ENCODE results near the gene FILIP1L. TPM values are rescaled to one million over a fixed set of nuclear protein-coding genes. Genes with fewer than 3 reads are reported as not detected.

The FILIP1L gene
- polyA plus RNA-seq, 3 donors: 0.13 to 0.40 (median 0.25) TPM

DNA sequence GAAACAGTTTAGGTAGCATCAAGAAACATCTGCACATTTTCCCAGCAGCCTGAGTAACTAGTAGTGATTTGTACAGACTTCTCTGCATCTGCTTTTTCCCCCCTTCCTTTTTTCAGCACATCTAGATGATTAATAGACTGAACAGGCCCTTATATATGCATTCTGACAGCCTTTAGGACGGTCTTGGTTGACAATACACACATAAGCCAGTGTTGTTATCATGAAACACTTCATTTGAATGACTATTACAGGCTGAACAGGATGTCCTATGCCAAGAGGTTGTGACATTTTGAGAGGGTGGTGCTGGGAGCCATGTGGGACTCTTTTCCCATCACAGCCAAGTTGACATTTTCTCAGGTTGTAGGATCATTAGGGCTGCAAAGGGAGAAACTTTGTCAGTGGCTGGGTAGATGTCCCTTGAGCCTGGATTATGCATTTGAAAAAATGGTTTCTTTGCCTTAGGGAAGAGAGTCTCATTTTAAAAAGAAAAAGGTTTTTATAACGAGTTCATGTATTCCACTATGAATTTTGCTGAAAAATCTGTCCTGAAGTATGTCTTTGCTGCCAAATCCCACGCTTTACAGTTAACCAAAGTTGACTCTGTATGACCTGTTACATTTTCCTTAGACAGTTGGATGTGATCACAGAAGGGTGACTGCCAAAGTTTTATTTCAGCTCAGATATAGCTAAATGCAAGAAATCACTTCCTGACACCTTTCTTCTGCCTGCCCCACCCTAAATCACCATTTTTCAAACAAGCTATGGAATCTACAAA lies 73.7 kb downstream of the FILIP1L start:
- Histone ChIP-seq H3K9me3 (replicated peaks in 1 of 2; ENCODE audit: control insufficient read depth in 1 of 2, insufficient read depth in 1 of 2, low read length in 2 of 2) (no peaks in the 10 kb centered on the region), H3K4me2 (replicated peaks; ENCODE audit: extremely low read depth, low read length, poor library complexity, severe bottlenecking) (no peak overlapping the region), H3K27ac (ENCODE audit: low read depth in 1 of 2, low read length in 2 of 2) (no peak overlapping the region), H3K4me1 (ENCODE audit: control insufficient read depth in 1 of 2, insufficient read depth in 2 of 2, low read length in 2 of 2) (peaks cover 27 to 28% of the 10 kb centered on the region in 2 donors), H3K36me3 (replicated peaks in 1 of 2; ENCODE audit: control insufficient read depth in 1 of 2, insufficient read depth in 2 of 2, low read length in 2 of 2) (no peaks in the 10 kb centered on the region), H2AFZ (ENCODE audit: insufficient read depth, low read depth, low read length, poor library complexity, severe bottlenecking) (no peak overlapping the region), H3K9ac (ENCODE audit: insufficient read depth, low read length, poor library complexity, severe bottlenecking) (no peak overlapping the region), H3K79me2 (ENCODE audit: insufficient read depth, low read length) (no peaks in the 10 kb centered on the region), H3K27me3 (ENCODE audit: control insufficient read depth in 2 of 2, insufficient read depth in 2 of 2, low read length in 2 of 2) (no peaks in the 10 kb centered on the region), H4K20me1 (ENCODE audit: insufficient read depth, low read length) (no peaks in the 10 kb centered on the region), H3K4me3 (replicated peaks in 1 of 3; ENCODE audit: low read depth in 2 of 3, low read length in 3 of 3) (no peak overlapping the region)
- H3K27ac Mint-ChIP-seq: no peak overlapping the region
- TF ChIP-seq, protein P1, sequence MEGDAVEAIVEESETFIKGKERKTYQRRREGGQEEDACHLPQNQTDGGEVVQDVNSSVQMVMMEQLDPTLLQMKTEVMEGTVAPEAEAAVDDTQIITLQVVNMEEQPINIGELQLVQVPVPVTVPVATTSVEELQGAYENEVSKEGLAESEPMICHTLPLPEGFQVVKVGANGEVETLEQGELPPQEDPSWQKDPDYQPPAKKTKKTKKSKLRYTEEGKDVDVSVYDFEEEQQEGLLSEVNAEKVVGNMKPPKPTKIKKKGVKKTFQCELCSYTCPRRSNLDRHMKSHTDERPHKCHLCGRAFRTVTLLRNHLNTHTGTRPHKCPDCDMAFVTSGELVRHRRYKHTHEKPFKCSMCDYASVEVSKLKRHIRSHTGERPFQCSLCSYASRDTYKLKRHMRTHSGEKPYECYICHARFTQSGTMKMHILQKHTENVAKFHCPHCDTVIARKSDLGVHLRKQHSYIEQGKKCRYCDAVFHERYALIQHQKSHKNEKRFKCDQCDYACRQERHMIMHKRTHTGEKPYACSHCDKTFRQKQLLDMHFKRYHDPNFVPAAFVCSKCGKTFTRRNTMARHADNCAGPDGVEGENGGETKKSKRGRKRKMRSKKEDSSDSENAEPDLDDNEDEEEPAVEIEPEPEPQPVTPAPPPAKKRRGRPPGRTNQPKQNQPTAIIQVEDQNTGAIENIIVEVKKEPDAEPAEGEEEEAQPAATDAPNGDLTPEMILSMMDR (IDR thresholded peaks at IDR 0.05): no peak
- H3K4me1 Mint-ChIP-seq: peaks cover 28% of the 10 kb centered on the region
- intact Hi-C loops (cut with micrococcal nuclease): loop anchor here in 1 of 2 donors (10.0 kb wide), 1 partner anchor 146 kb away; no protein-coding TSS in a partner anchor
- DNase-seq: no peak
- peaks cover 0 to 3% (median 0%) of the 10 kb centered on the region in 3 donors for H3K27me3 Mint-ChIP-seq (ENCODE audit: low read depth in 3 of 3)
- H3K9me3 Mint-ChIP-seq: no peaks in the 10 kb centered on the region
- no CpG with 5 or more reads among the region's 3 CpGs for WGBS (ENCODE audit: insufficient coverage)
- H3K4me3 Mint-ChIP-seq: no peak overlapping the region
- H3K36me3 Mint-ChIP-seq: no peaks in the 10 kb centered on the region

DNA sequence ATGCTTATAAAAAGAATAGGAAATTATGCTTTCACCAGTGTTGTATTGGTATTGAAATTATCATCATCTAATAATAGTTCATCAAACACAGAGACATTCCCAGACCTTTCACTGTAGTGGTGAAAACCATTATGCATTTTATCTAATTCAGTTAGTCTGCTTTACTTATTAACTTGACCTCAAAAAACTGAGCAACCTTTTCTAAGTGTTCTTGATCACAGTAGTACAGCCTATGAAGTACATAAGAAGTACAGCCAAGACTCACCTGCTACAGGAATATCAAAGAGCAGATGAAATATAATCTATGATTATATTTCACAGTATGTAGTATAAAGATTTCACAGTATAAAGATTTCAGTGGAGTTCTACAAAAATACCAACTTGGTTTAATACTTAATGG lies 75.2 kb downstream of the FILIP1L start:
- no peak overlapping the region for H3K4me2 ChIP-seq (replicated peaks; ENCODE audit: extremely low read depth, low read length, poor library complexity, severe bottlenecking)
- no peaks in the 10 kb centered on the region for H3K27me3 ChIP-seq (ENCODE audit: control insufficient read depth in 2 of 2, insufficient read depth in 2 of 2, low read length in 2 of 2)
- H4K20me1 ChIP-seq (ENCODE audit: insufficient read depth, low read length): no peaks in the 10 kb centered on the region
- Mint-ChIP-seq H3K27me3 (ENCODE audit: low read depth in 3 of 3) (peaks cover 0 to 3% (median 0%) of the 10 kb centered on the region in 3 donors), H3K36me3 (no peaks in the 10 kb centered on the region), H3K4me1 (peaks cover 13% of the 10 kb centered on the region), H3K4me3 (no peak overlapping the region), H3K9me3 (no peaks in the 10 kb centered on the region), H3K27ac (no peak overlapping the region)
- H3K79me2 ChIP-seq (ENCODE audit: insufficient read depth, low read length): no peaks in the 10 kb centered on the region
- no peak for DNase-seq
- no peaks in the 10 kb centered on the region for H3K36me3 ChIP-seq (replicated peaks in 1 of 2; ENCODE audit: control insufficient read depth in 1 of 2, insufficient read depth in 2 of 2, low read length in 2 of 2)
- no peak overlapping the region for H2AFZ ChIP-seq (ENCODE audit: insufficient read depth, low read depth, low read length, poor library complexity, severe bottlenecking)
- H3K27ac ChIP-seq (ENCODE audit: low read depth in 1 of 2, low read length in 2 of 2): no peak overlapping the region
- TF ChIP-seq, protein P1 (IDR thresholded peaks at IDR 0.05): no peak
- peaks cover 11 to 13% of the 10 kb centered on the region in 2 donors for H3K4me1 ChIP-seq (ENCODE audit: control insufficient read depth in 1 of 2, insufficient read depth in 2 of 2, low read length in 2 of 2)
- no peak overlapping the region for H3K9ac ChIP-seq (ENCODE audit: insufficient read depth, low read length, poor library complexity, severe bottlenecking)
- intact Hi-C loops (cut with micrococcal nuclease): no loop called here
- H3K4me3 ChIP-seq (replicated peaks in 1 of 3; ENCODE audit: low read depth in 2 of 3, low read length in 3 of 3): no peak overlapping the region
- no peaks in the 10 kb centered on the region for H3K9me3 ChIP-seq (replicated peaks in 1 of 2; ENCODE audit: control insufficient read depth in 1 of 2, insufficient read depth in 1 of 2, low read length in 2 of 2)

Measured in CD14-positive monocyte (primary cell).